ENCODE results near the gene UBTD1.

The UBTD1 gene

DNA sequence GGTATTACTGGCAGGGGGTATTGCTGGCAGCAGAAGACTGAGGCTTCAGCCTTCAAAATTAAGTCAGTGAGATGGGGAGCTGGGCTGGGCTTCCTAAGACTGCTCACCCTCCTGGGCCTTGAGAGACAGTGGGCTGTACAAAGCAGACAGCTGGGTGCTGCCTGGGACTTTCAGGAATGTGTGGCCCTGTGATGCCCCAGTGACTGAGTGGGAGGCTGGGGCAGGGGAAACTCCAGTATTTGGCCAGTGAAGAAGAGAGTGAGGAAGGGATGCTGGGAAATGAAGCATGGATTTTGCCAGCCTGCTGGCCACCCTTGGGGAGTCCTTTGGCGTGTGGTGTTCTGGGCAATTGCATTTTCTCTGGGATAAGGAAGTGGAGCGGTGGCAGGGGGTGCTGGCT is 74.3 kb downstream of the UBTD1 start:
- no peak overlapping the region for H2BK15ac ChIP-seq (ENCODE audit: low read length)
- H3K4me1 ChIP-seq (ENCODE audit: control insufficient read depth in 2 of 2, insufficient read depth in 1 of 2, low read depth in 1 of 2, low read length in 2 of 2) = peaks cover 0 to 3% of the 10 kb centered on the region in 2 donors
- H3K18ac ChIP-seq (ENCODE audit: low read length) = no peak overlapping the region
- WGBS, 2 donors (ENCODE audit: extremely low coverage in 2 of 2, insufficient read length in 2 of 2, insufficient replicate concordance in 1 of 2) = no CpG with 5 or more reads among the region's 2 CpGs
- H3K4me2 ChIP-seq (ENCODE audit: insufficient read depth, low read length, poor library complexity, severe bottlenecking) = no peak overlapping the region
- no peak overlapping the region for H3K4me3 ChIP-seq (ENCODE audit: low read length in 2 of 2)
- no peak overlapping the region for H2AK5ac ChIP-seq (ENCODE audit: low read depth, low read length)
- no peak overlapping the region for H3K9ac ChIP-seq (ENCODE audit: low read depth, low read length, poor library complexity)
- no peak overlapping the region for H3K14ac ChIP-seq (ENCODE audit: low read length)
- DNase-seq (ENCODE audit: low spot score) = no peak
- H3K9me3 ChIP-seq (replicated peaks in 1 of 2; ENCODE audit: control insufficient read depth in 2 of 2, insufficient read depth in 1 of 2, low read depth in 1 of 2, low read length in 2 of 2) = no peaks in the 10 kb centered on the region
- H3K27me3 ChIP-seq (ENCODE audit: control insufficient read depth in 3 of 3, insufficient read depth in 3 of 3, low read depth in 1 of 3, low read length in 3 of 3) = no peaks in the 10 kb centered on the region
- H2AFZ ChIP-seq (ENCODE audit: low read length) = no peak overlapping the region
- H4K91ac ChIP-seq (ENCODE audit: low read depth, low read length, poor library complexity) = no peak overlapping the region
- H2BK120ac ChIP-seq (ENCODE audit: low read depth, low read length) = no peak overlapping the region
- H3K23ac ChIP-seq (ENCODE audit: low read depth, low read length, poor library complexity) = no peak overlapping the region
- no peak overlapping the region for H2BK5ac ChIP-seq (ENCODE audit: low read length)
- no peak overlapping the region for H2BK12ac ChIP-seq (ENCODE audit: low read length)
- H3K36me3 ChIP-seq (replicated peaks in 1 of 2; ENCODE audit: control insufficient read depth in 2 of 2, insufficient read depth in 2 of 2, low read length in 2 of 2) = peaks cover 0 to 2% of the 10 kb centered on the region in 2 donors
- no peak overlapping the region for H3K27ac ChIP-seq (replicated peaks; ENCODE audit: low read length)
- H3K79me1 ChIP-seq (ENCODE audit: low read depth, low read length) = no peaks in the 10 kb centered on the region
- H4K8ac ChIP-seq (ENCODE audit: low read depth, low read length) = no peak overlapping the region
- H3K4ac ChIP-seq (ENCODE audit: low read length) = no peak overlapping the region

DNA sequence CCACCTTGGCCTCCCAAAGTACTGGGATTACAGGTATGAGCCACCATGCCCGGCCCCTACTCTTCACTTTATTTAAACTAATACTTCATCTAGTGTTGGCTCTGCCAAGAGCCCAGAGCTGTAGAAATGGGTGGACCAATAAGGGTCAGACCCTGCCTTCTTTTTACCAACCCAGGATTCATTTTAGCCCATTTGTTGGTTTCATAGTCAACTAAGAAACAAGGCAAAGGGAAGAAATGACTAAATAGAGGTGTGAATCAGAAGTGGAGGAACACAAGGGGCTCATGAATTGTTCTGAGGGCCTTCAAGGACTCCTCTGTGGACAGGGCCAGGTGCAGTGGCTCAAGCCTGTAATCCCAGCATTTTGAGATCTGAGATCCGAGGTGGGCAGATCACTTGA is 74.9 kb downstream of the UBTD1 start:
- Histone ChIP-seq H3K4ac (ENCODE audit: low read length) (no peak overlapping the region), H3K27ac (replicated peaks; ENCODE audit: low read length) (no peak overlapping the region), H2BK12ac (ENCODE audit: low read length) (no peak overlapping the region), H2BK120ac (ENCODE audit: low read depth, low read length) (no peak overlapping the region), H3K23ac (ENCODE audit: low read depth, low read length, poor library complexity) (no peak overlapping the region), H3K4me3 (ENCODE audit: low read length in 2 of 2) (no peak overlapping the region), H3K18ac (ENCODE audit: low read length) (no peak overlapping the region), H2AK5ac (ENCODE audit: low read depth, low read length) (no peak overlapping the region), H2BK15ac (ENCODE audit: low read length) (no peak overlapping the region), H3K14ac (ENCODE audit: low read length) (no peak overlapping the region), H3K9me3 (replicated peaks in 1 of 2; ENCODE audit: control insufficient read depth in 2 of 2, insufficient read depth in 1 of 2, low read depth in 1 of 2, low read length in 2 of 2) (no peaks in the 10 kb centered on the region), H3K79me1 (ENCODE audit: low read depth, low read length) (no peaks in the 10 kb centered on the region), H4K91ac (ENCODE audit: low read depth, low read length, poor library complexity) (no peak overlapping the region), H2BK5ac (ENCODE audit: low read length) (no peak overlapping the region), H3K4me1 (ENCODE audit: control insufficient read depth in 2 of 2, insufficient read depth in 1 of 2, low read depth in 1 of 2, low read length in 2 of 2) (peaks cover 0 to 3% of the 10 kb centered on the region in 2 donors), H4K8ac (ENCODE audit: low read depth, low read length) (no peak overlapping the region), H3K36me3 (replicated peaks in 1 of 2; ENCODE audit: control insufficient read depth in 2 of 2, insufficient read depth in 2 of 2, low read length in 2 of 2) (peaks cover 0 to 2% of the 10 kb centered on the region in 2 donors), H3K9ac (ENCODE audit: low read depth, low read length, poor library complexity) (no peak overlapping the region), H3K27me3 (ENCODE audit: control insufficient read depth in 3 of 3, insufficient read depth in 3 of 3, low read depth in 1 of 3, low read length in 3 of 3) (no peaks in the 10 kb centered on the region), H2AFZ (ENCODE audit: low read length) (no peak overlapping the region), H3K4me2 (ENCODE audit: insufficient read depth, low read length, poor library complexity, severe bottlenecking) (no peak overlapping the region)
- no peak for DNase-seq (ENCODE audit: low spot score)
- WGBS, 2 donors (ENCODE audit: extremely low coverage in 2 of 2, insufficient read length in 2 of 2, insufficient replicate concordance in 1 of 2) = no CpG with 5 or more reads among the region's 2 CpGs

DNA sequence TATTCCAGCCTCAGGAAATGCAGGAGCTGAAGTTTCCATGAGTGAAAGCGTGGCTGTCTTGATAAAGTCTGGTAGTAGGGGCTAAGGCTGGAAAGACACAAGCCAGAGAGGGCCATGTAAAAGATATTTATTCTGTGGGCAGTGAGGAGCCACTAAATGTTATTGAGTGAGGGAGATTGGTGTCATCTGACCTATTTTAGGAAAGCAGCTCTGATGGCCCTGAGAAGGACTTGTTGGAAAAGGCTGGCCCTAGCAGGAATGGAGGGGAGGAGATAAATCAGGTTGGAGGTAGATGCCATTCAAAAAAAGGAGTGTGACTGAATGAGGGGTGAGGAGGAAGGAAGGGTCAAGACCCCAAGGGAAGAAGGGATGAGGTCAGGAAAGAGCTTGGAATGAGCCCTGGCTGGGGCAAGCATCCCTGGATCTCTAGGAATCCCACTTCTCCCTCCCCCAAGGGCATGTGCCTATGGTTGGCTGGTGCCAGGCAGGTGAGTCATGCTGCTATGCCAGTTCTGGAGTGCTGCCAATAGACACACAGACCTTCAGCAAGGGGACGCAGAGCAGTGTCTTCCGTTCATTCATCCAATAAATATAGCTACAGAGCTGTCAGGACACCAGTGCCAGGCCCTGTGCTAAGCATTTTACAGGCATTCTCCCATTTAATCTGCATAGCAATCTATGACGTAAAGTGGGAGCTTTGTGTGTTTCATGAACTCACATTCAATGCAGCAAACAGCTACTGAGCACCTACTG is 75.8 kb downstream of the UBTD1 start:
- H3K4me2 ChIP-seq (ENCODE audit: insufficient read depth, low read length, poor library complexity, severe bottlenecking) = no peak overlapping the region
- H3K4me1 ChIP-seq (ENCODE audit: control insufficient read depth in 2 of 2, insufficient read depth in 1 of 2, low read depth in 1 of 2, low read length in 2 of 2) = peaks cover 0 to 3% of the 10 kb centered on the region in 2 donors
- no peak overlapping the region for H2AK5ac ChIP-seq (ENCODE audit: low read depth, low read length)
- no peaks in the 10 kb centered on the region for H3K79me1 ChIP-seq (ENCODE audit: low read depth, low read length)
- WGBS, 2 donors (ENCODE audit: extremely low coverage in 2 of 2, insufficient read length in 2 of 2, insufficient replicate concordance in 1 of 2) = no CpG with 5 or more reads among the region's 4 CpGs
- H3K9me3 ChIP-seq (replicated peaks in 1 of 2; ENCODE audit: control insufficient read depth in 2 of 2, insufficient read depth in 1 of 2, low read depth in 1 of 2, low read length in 2 of 2) = no peaks in the 10 kb centered on the region
- H3K4ac ChIP-seq (ENCODE audit: low read length) = no peak overlapping the region
- H4K8ac ChIP-seq (ENCODE audit: low read depth, low read length) = no peak overlapping the region
- no peak overlapping the region for H3K14ac ChIP-seq (ENCODE audit: low read length)
- H2AFZ ChIP-seq (ENCODE audit: low read length) = no peak overlapping the region
- H3K27me3 ChIP-seq (ENCODE audit: control insufficient read depth in 3 of 3, insufficient read depth in 3 of 3, low read depth in 1 of 3, low read length in 3 of 3) = no peaks in the 10 kb centered on the region
- no peak overlapping the region for H3K4me3 ChIP-seq (ENCODE audit: low read length in 2 of 2)
- no peak overlapping the region for H2BK120ac ChIP-seq (ENCODE audit: low read depth, low read length)
- no peak overlapping the region for H3K9ac ChIP-seq (ENCODE audit: low read depth, low read length, poor library complexity)
- H3K23ac ChIP-seq (ENCODE audit: low read depth, low read length, poor library complexity) = no peak overlapping the region
- H2BK12ac ChIP-seq (ENCODE audit: low read length) = no peak overlapping the region
- no peaks in the 10 kb centered on the region for H3K36me3 ChIP-seq (replicated peaks in 1 of 2; ENCODE audit: control insufficient read depth in 2 of 2, insufficient read depth in 2 of 2, low read length in 2 of 2)
- H4K91ac ChIP-seq (ENCODE audit: low read depth, low read length, poor library complexity) = no peak overlapping the region
- no peak overlapping the region for H2BK15ac ChIP-seq (ENCODE audit: low read length)
- no peak for DNase-seq (ENCODE audit: low spot score)
- H3K18ac ChIP-seq (ENCODE audit: low read length) = no peak overlapping the region
- H2BK5ac ChIP-seq (ENCODE audit: low read length) = peak overlapping the region; percentile 39
- no peak overlapping the region for H3K27ac ChIP-seq (replicated peaks; ENCODE audit: low read length)

DNA sequence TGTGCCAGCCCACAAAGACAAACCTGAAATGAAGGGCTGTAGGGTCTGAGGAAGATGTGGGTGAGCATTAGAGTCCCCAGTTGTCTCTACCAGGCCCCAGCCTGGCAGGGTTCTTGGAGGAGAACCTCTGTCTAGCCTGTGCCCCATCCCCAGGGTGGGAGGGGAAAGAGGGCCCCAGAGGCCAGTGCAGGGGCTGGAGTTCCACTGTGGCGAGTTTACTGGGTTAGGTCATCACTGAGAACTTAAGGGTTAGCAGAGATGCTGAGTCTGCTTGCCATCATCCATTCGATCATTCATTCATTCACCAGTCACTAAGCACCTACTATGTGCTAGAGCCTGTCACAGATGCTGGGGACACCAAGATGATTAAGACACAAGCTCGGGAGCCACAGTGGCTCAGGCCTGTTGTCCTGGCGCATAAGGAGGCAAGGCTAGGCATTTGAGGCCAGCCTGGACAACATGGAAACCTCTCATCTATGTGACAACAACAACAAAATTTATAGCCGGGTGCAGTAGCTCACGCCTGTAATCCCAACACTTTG is 76.5 kb downstream of the UBTD1 start:
- H3K9ac ChIP-seq (ENCODE audit: low read depth, low read length, poor library complexity) = no peak overlapping the region
- WGBS, 2 donors (ENCODE audit: extremely low coverage in 2 of 2, insufficient read length in 2 of 2, insufficient replicate concordance in 1 of 2) = no CpG with 5 or more reads among the region's 6 CpGs
- H3K14ac ChIP-seq (ENCODE audit: low read length) = no peak overlapping the region
- H2BK5ac ChIP-seq (ENCODE audit: low read length) = peak overlapping the region; percentile 39
- H2AK5ac ChIP-seq (ENCODE audit: low read depth, low read length) = no peak overlapping the region
- no peak overlapping the region for H2BK120ac ChIP-seq (ENCODE audit: low read depth, low read length)
- peak overlapping the region; percentile 30 for H4K91ac ChIP-seq (ENCODE audit: low read depth, low read length, poor library complexity)
- no peak overlapping the region for H2AFZ ChIP-seq (ENCODE audit: low read length)
- no peak overlapping the region for H3K27ac ChIP-seq (replicated peaks; ENCODE audit: low read length)
- no peak overlapping the region for H3K23ac ChIP-seq (ENCODE audit: low read depth, low read length, poor library complexity)
- H3K4me3 ChIP-seq (ENCODE audit: low read length in 2 of 2) = no peak overlapping the region
- no peak overlapping the region for H3K4me2 ChIP-seq (ENCODE audit: insufficient read depth, low read length, poor library complexity, severe bottlenecking)
- no peaks in the 10 kb centered on the region for H3K9me3 ChIP-seq (replicated peaks in 1 of 2; ENCODE audit: control insufficient read depth in 2 of 2, insufficient read depth in 1 of 2, low read depth in 1 of 2, low read length in 2 of 2)
- no peaks in the 10 kb centered on the region for H3K36me3 ChIP-seq (replicated peaks in 1 of 2; ENCODE audit: control insufficient read depth in 2 of 2, insufficient read depth in 2 of 2, low read length in 2 of 2)
- DNase-seq (ENCODE audit: low spot score) = no peak
- peak overlapping the region; percentile 65 for H4K8ac ChIP-seq (ENCODE audit: low read depth, low read length)
- no peak overlapping the region for H2BK12ac ChIP-seq (ENCODE audit: low read length)
- H3K79me1 ChIP-seq (ENCODE audit: low read depth, low read length) = no peaks in the 10 kb centered on the region
- no peak overlapping the region for H2BK15ac ChIP-seq (ENCODE audit: low read length)
- H3K4ac ChIP-seq (ENCODE audit: low read length) = no peak overlapping the region
- peaks cover 0 to 3% of the 10 kb centered on the region in 2 donors for H3K4me1 ChIP-seq (ENCODE audit: control insufficient read depth in 2 of 2, insufficient read depth in 1 of 2, low read depth in 1 of 2, low read length in 2 of 2)
- H3K18ac ChIP-seq (ENCODE audit: low read length) = peak overlapping the region; percentile 38
- no peaks in the 10 kb centered on the region for H3K27me3 ChIP-seq (ENCODE audit: control insufficient read depth in 3 of 3, insufficient read depth in 3 of 3, low read depth in 1 of 3, low read length in 3 of 3)
